ENCODE results near the gene COPG1.

DNA sequence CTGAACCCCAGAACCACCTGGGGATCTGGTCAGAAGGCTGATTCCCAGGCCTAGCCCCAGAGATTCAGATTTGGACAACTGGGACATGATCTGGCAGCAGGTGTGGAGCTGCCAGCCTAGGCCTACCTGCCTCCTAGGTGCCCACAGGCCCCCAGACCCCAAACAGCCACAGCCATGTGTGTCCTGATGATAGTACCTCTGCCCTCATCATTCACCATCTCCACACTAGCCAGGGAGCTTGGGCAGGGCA, 63.9 kb downstream of the COPG1 start:
- TF ChIP-seq, protein P1, sequence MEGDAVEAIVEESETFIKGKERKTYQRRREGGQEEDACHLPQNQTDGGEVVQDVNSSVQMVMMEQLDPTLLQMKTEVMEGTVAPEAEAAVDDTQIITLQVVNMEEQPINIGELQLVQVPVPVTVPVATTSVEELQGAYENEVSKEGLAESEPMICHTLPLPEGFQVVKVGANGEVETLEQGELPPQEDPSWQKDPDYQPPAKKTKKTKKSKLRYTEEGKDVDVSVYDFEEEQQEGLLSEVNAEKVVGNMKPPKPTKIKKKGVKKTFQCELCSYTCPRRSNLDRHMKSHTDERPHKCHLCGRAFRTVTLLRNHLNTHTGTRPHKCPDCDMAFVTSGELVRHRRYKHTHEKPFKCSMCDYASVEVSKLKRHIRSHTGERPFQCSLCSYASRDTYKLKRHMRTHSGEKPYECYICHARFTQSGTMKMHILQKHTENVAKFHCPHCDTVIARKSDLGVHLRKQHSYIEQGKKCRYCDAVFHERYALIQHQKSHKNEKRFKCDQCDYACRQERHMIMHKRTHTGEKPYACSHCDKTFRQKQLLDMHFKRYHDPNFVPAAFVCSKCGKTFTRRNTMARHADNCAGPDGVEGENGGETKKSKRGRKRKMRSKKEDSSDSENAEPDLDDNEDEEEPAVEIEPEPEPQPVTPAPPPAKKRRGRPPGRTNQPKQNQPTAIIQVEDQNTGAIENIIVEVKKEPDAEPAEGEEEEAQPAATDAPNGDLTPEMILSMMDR (conservative IDR thresholded peaks at IDR 0.05; ENCODE audit: low read depth, low read length) = no peak
- TF ChIP-seq EZH2 (IDR thresholded peaks at IDR 0.05; ENCODE audit: borderline replicate concordance, low read depth, low read length, poor library complexity, severe bottlenecking) = no peak
